H9 (cell line): ENCODE data around the gene RAD18. TPM values are rescaled to one million over a fixed set of nuclear protein-coding genes. Genes with fewer than 3 reads are reported as not detected.

Experiments used
- DNase-seq: peaks from one replicate; pipeline ENCODE4 v3.0.0-alpha.2; 2017
- H2AFZ ChIP-seq: one replicate; pipeline ENCODE4 v1.6.1; 2013; ENCODE audit warnings: mild to moderate bottlenecking, low read length, control low read depth, moderate library complexity
- H2AK5ac ChIP-seq: 2 replicates; pipeline ENCODE4 v1.6.1; 2013; ENCODE audit warnings: low read length, control low read depth, mixed read lengths; ENCODE audit not compliant: insufficient read length
- H2BK120ac ChIP-seq: one replicate; pipeline ENCODE4 v1.6.1; 2013; ENCODE audit warnings: low read depth, mild to moderate bottlenecking, low read length, control low read depth, inconsistent platforms; ENCODE audit not compliant: poor library complexity, severe bottlenecking
- H2BK12ac ChIP-seq: 2 replicates; pipeline ENCODE4 v1.6.1; 2013; ENCODE audit warnings: low read length, control low read depth, mixed read lengths, low read depth; ENCODE audit not compliant: insufficient read length
- H2BK15ac ChIP-seq: 2 replicates; pipeline ENCODE4 v1.6.1; 2013; ENCODE audit warnings: low read depth, low read length, control low read depth
- H2BK20ac ChIP-seq: one replicate; pipeline ENCODE4 v1.6.1; 2013; ENCODE audit warnings: low read depth, mild to moderate bottlenecking, low read length, control low read depth, inconsistent platforms; ENCODE audit not compliant: poor library complexity, severe bottlenecking
- H2BK5ac ChIP-seq: 2 replicates; pipeline ENCODE4 v1.6.1; 2013; ENCODE audit warnings: low read length, control low read depth, mixed read lengths; ENCODE audit not compliant: insufficient read length
- H3K14ac ChIP-seq: 2 replicates; pipeline ENCODE4 v1.6.1; 2013; ENCODE audit warnings: low read length, control low read depth; ENCODE audit not compliant: insufficient read depth
- H3K18ac ChIP-seq: 2 replicates; pipeline ENCODE4 v1.6.1; 2013; ENCODE audit warnings: low read depth, mild to moderate bottlenecking, mixed read lengths, low read length, control low read depth; ENCODE audit not compliant: insufficient read length
- H3K23ac ChIP-seq: 2 replicates; pipeline ENCODE4 v1.6.1; 2013; ENCODE audit warnings: low read length, control low read depth, mixed read lengths, low read depth; ENCODE audit not compliant: insufficient read length
- H3K23me2 ChIP-seq: 2 replicates; pipeline ENCODE4 v1.6.1; 2013; ENCODE audit warnings: low read depth, mild to moderate bottlenecking, mixed read lengths, low read length, control low read depth; ENCODE audit not compliant: insufficient read length, poor library complexity, severe bottlenecking
- H3K27ac ChIP-seq: 2 replicates; pipeline ENCODE4 v1.5.1; 2013; ENCODE audit warnings: low read length, control low read depth, mixed read lengths, low read depth; ENCODE audit not compliant: insufficient read length
- H3K27me3 ChIP-seq: 2 replicates; pipeline ENCODE4 v1.6.1; 2013; ENCODE audit warnings: low read length, control low read depth, inconsistent platforms; ENCODE audit not compliant: insufficient read depth
- H3K4ac ChIP-seq: 2 replicates; pipeline ENCODE4 v1.6.1; 2013; ENCODE audit warnings: low read depth, mild to moderate bottlenecking, control low read depth, inconsistent platforms, low read length, moderate library complexity
- H3K4me1 ChIP-seq: 2 replicates; pipeline ENCODE4 v1.6.1; 2013; ENCODE audit warnings: low read length, control low read depth, inconsistent platforms; ENCODE audit not compliant: insufficient read depth
- H3K4me2 ChIP-seq: 2 replicates; pipeline ENCODE4 v1.6.1; 2013; ENCODE audit warnings: low read length, control low read depth, mixed read lengths; ENCODE audit not compliant: insufficient read length, insufficient read depth
- H3K56ac ChIP-seq: 2 replicates; pipeline ENCODE4 v1.6.1; 2013; ENCODE audit warnings: low read depth, mild to moderate bottlenecking, mixed read lengths, low read length, control low read depth; ENCODE audit not compliant: insufficient read length
- H3K79me1 ChIP-seq: 2 replicates; pipeline ENCODE4 v1.6.1; 2013; ENCODE audit warnings: low read depth, mild to moderate bottlenecking, moderate library complexity, low read length, control low read depth, inconsistent platforms; ENCODE audit not compliant: insufficient read depth, poor library complexity, severe bottlenecking
- H3K79me2 ChIP-seq: 2 replicates; pipeline ENCODE4 v1.6.1; 2013; ENCODE audit warnings: low read length, control low read depth, inconsistent platforms; ENCODE audit not compliant: insufficient read depth
- H3K9ac ChIP-seq: 2 replicates; pipeline ENCODE4 v1.6.1; 2013; ENCODE audit warnings: low read length, control low read depth, mixed read lengths; ENCODE audit not compliant: insufficient read length; ENCODE audit errors: extremely low read depth
- H3K9me3 ChIP-seq: one replicate; pipeline ENCODE4 v1.6.1; 2013; ENCODE audit warnings: low read depth, low read length, inconsistent platforms; ENCODE audit not compliant: control insufficient read depth
- H3T11ph ChIP-seq: one replicate; pipeline ENCODE4 v1.6.1; 2013; ENCODE audit warnings: mild to moderate bottlenecking, low read length, control low read depth, inconsistent platforms
- H4K20me1 ChIP-seq: one replicate; pipeline ENCODE4 v1.6.1; 2013; ENCODE audit not compliant: control insufficient read depth, insufficient read length, insufficient read depth
- H4K5ac ChIP-seq: 2 replicates; pipeline ENCODE4 v1.6.1; 2013; ENCODE audit warnings: low read depth, mild to moderate bottlenecking, mixed read lengths, low read length, control low read depth; ENCODE audit not compliant: insufficient read length
- H4K8ac ChIP-seq: replicated peaks from 2 replicates; pipeline ENCODE4 v1.6.1; 2013; ENCODE audit warnings: low read length, control low read depth, mixed read lengths, low read depth; ENCODE audit not compliant: insufficient read length
- H4K91ac ChIP-seq: 2 replicates; pipeline ENCODE4 v1.6.1; 2013; ENCODE audit warnings: low read depth, mild to moderate bottlenecking, moderate library complexity, mixed read lengths, low read length, control low read depth; ENCODE audit not compliant: insufficient read length
- H3K27ac Mint-ChIP-seq, 3 experiments: 2 replicates in 2 of 3; 3 replicates in 1 of 3; pipeline ENCODE4 v1.8.0; 2020 to 2021; ENCODE audit warnings: mixed read lengths in 3 of 3, mild to moderate bottlenecking in 1 of 3, moderate library complexity in 1 of 3
- H3K27me3 Mint-ChIP-seq: 2 replicates; pipeline ENCODE4 v1.8.0; 2021; ENCODE audit warnings: low read depth, mild to moderate bottlenecking, moderate library complexity, mixed read lengths
- H3K36me3 Mint-ChIP-seq, 3 experiments: 2 replicates in 2 of 3; 3 replicates in 1 of 3; pipeline ENCODE4 v1.8.0; 2020 to 2021; ENCODE audit warnings: low read depth in 3 of 3, mixed read lengths in 3 of 3; ENCODE audit not compliant: insufficient read depth in 1 of 3
- H3K4me1 Mint-ChIP-seq, 2 experiments: 2 replicates each; pipeline ENCODE4 v1.8.0; 2020; ENCODE audit warnings: mixed read lengths in 2 of 2
- H3K4me3 Mint-ChIP-seq, 2 experiments: 2 replicates in 1 of 2; 3 replicates in 1 of 2; pipeline ENCODE4 v1.8.0; 2020 to 2021; ENCODE audit warnings: mild to moderate bottlenecking in 2 of 2, mixed read lengths in 2 of 2, moderate library complexity in 1 of 2
- H3K9me3 Mint-ChIP-seq, 2 experiments: 2 replicates in 1 of 2; 3 replicates in 1 of 2; pipeline ENCODE4 v1.8.0; 2020; ENCODE audit warnings: mild to moderate bottlenecking in 2 of 2, mixed read lengths in 2 of 2, moderate library complexity in 1 of 2
- CTCF ChIP-seq: fragments of 200-600 bp; sonication (generic); conservative IDR thresholded peaks from 3 replicates; pipeline ENCODE4 v1.8.0; 2021; ENCODE audit warnings: antibody characterized with exemption, mild to moderate bottlenecking
- WGBS: extraction: QIAGEN DNeasy Blood & Tissue Kit; methylation state at CpG from one replicate; pipeline ENCODE4 v1.1.7; 2013; ENCODE audit warnings: missing lambda C conversion rate, low lambda C conversion rate, mixed read lengths; ENCODE audit not compliant: insufficient read length; ENCODE audit errors: extremely low coverage; 5-methylcytosine and 5-hydroxymethylcytosine counted together
- total RNA-seq: library from RNA; stranded (reverse); gene quantifications from 2 replicates; pipeline ENCODE4 v1.2.1, GENCODE V29; 2021

The RAD18 gene
- total RNA-seq, 1 experiment from 2014 or later: 27.8 TPM

GRCh38 chr3:8869613-8870012 lies 93.7 kb downstream of the RAD18 start:
- Histone ChIP-seq H3K27ac (no peak overlapping the region), H3K79me2 (no peaks in the 10 kb centered on the region), H3K4me2 (no peak overlapping the region), H2AK5ac (no peak overlapping the region), H4K5ac (no peak overlapping the region), H2BK20ac (no peak overlapping the region), H4K20me1 (no peaks in the 10 kb centered on the region), H3K23me2 (no peaks in the 10 kb centered on the region), H3K79me1 (no peaks in the 10 kb centered on the region), H2BK120ac (no peak overlapping the region), H3K56ac (no peak overlapping the region), H3K23ac (no peak overlapping the region), H3T11ph (no peak overlapping the region), H2BK5ac (no peak overlapping the region), H2BK15ac (no peak overlapping the region), H3K9ac (no peak overlapping the region), H3K9me3 (no peaks in the 10 kb centered on the region), H3K14ac (no peak overlapping the region), H2AFZ (no peak overlapping the region), H4K8ac (no peak overlapping the region), H3K4me1 (peaks cover 4% of the 10 kb centered on the region), H2BK12ac (no peak overlapping the region), H3K4ac (no peak overlapping the region), H4K91ac (no peak overlapping the region), H3K27me3 (no peaks in the 10 kb centered on the region), H3K18ac (no peak overlapping the region)
- H3K4me1 Mint-ChIP-seq: peaks cover 13 to 22% of the 10 kb centered on the region in 2 experiments
- peaks cover 0 to 3% (median 2%) of the 10 kb centered on the region in 3 experiments; a peak in 2 of 7 replicates for H3K36me3 Mint-ChIP-seq
- TF ChIP-seq CTCF: no peak
- no CpG with 5 or more reads among the region's 2 CpGs for WGBS
- no peaks in the 10 kb centered on the region for H3K9me3 Mint-ChIP-seq
- no peaks in the 10 kb centered on the region; the same call in 1 of the 2 replicates for H3K27me3 Mint-ChIP-seq
- H3K27ac Mint-ChIP-seq: no peak overlapping the region
- DNase-seq: no peak
- H3K4me3 Mint-ChIP-seq: no peak overlapping the region
